GM21717 (cell line): ENCODE data around the gene GPR42.
A peak's percentile ranks its signal among the peaks of the same experiment; 100 is the strongest.
"Not testable (repeated sequence)": the region's sequence is repeated elsewhere in the genome, so short reads cannot be mapped to it uniquely, and the experiment has no call there.

Experiments used
- ATAC-seq: cut with Tn5 transposase; IDR thresholded peaks from one replicate; pipeline ENCODE4 v1.9.1; 2021; ENCODE audit warnings: mild to moderate bottlenecking, moderate library complexity; ENCODE audit not compliant: unreplicated experiment

Gene GPR42

DNA sequence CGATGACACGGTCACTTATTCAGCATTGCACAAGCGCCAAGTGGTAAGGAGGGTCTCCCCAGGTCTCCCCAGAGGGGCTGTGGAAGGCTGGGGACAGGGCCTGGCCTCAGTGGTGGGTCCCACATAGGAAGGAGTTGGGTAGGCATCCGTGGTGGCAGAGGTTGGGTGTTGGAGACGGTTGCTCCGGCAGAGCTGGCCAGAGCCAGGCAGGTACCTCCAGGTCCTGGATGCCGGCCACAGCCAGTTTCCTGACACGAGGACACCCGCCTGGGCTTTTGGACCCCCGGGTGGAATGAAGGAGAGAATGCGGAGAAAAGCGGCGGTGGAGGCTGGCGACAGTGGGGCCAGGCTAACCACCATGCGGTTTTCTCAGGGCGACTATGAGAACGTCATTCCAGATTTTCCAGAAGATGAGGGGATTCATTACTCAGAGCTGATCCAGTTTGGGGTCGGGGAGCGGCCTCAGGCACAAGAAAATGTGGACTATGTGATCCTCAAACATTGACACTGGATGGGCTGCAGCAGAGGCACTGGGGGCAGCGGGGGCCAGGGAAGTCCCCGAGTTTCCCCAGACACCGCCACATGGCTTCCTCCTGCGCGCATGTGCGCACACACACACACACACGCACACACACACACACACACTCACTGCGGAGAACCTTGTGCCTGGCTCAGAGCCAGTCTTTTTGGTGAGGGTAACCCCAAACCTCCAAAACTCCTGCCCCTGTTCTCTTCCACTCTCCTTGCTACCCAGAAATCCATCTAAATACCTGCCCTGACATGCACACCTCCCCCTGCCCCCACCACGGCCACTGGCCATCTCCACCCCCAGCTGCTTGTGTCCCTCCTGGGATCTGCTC lies 24.4 kb upstream of the GPR42 start:
- no peak for ATAC-seq

DNA sequence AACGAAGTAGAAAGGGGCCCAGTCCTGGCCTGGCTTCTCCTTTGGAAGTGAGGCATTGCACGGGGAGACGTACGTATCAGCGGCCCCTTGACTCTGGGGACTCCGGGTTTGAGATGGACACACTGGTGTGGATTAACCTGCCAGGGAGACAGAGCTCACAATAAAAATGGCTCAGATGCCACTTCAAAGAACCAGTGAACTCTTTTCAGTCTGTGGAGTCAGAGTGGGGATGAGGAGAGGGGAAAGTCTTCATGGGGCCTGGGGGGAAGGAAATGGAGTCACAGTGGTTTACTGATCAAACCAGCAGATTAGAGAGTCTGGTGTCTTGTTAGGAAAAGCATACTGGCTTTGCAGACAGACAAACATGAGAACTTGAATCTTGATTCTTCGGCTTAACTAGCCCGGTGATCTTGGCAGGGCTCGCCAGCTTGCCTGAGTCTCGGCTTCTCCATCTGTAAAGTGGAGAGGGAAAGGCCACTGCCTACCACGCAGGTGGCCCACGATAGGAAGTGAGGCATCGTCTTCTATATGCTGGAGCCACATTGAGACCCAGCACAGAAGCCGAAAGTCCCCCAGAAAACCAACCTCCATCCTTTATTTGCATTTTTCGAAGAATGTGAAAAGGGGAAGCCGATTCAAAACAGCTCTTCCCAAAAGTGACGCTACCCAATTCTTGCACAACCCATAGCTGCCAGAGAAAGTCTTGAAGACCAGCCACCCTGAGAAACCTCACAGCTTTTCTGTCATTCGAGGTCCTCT lies 23.5 kb upstream of the GPR42 start, which contains the start of gene FFAR1:
Gene FFAR1, plus strand, starts transcription at position 732 of the 759 bp plus-strand sequence. CDS start 3,650 bp downstream, outside the sequence.
- ATAC-seq: peak; percentile 44

DNA sequence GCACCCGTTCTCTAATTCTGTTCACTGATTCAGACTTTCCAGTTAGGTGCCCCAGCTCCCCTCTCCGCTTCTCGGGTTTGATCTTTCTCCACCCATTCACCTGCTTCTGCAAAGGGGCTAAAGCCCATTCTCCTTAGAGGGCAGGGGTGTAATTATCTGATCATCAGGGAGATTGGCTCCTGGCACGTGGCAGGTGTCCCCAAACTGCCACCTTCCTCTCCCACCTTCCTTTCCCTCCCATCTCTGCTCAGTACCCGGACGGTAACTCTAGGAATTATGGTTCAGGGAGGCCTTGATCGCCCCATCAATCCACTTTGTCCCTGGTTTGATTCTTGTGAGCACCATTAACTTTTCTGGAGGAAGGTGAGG lies 23.0 kb upstream of the GPR42 start:
- no peak for ATAC-seq

DNA sequence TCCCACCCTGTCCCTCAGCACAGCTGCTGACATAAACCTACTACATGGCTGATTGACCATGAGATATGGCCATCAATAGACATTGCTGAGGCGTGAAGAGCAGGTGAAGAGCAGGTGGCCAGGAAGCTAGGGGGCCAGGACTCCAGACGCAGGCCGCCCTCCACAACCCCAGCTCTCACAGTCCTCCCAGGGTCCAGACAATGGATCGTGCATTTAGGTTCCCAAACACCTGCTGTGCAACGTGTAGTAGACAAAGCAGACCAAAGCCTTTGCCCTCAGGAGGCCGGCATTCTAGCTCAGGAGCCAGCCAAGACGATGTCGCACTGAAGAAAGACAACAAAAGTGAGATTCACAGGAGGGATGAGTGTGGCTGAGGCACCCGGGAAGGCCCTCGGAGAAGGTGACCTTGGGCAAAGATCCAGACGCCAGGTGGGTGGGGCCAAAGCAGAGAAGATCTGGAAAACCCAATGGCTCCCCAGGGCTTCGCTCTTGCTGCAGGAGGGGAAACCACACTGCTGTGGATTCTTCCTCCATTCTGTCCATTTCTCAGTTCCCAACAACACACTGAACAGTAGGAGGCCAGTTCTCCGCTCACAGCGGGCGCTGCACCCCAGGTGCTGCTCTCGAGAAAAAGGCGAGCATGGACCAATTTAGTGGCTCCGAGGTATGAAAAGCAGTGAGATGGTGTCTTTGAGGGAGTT lies 21.8 kb upstream of the GPR42 start:
- no peak for ATAC-seq

DNA sequence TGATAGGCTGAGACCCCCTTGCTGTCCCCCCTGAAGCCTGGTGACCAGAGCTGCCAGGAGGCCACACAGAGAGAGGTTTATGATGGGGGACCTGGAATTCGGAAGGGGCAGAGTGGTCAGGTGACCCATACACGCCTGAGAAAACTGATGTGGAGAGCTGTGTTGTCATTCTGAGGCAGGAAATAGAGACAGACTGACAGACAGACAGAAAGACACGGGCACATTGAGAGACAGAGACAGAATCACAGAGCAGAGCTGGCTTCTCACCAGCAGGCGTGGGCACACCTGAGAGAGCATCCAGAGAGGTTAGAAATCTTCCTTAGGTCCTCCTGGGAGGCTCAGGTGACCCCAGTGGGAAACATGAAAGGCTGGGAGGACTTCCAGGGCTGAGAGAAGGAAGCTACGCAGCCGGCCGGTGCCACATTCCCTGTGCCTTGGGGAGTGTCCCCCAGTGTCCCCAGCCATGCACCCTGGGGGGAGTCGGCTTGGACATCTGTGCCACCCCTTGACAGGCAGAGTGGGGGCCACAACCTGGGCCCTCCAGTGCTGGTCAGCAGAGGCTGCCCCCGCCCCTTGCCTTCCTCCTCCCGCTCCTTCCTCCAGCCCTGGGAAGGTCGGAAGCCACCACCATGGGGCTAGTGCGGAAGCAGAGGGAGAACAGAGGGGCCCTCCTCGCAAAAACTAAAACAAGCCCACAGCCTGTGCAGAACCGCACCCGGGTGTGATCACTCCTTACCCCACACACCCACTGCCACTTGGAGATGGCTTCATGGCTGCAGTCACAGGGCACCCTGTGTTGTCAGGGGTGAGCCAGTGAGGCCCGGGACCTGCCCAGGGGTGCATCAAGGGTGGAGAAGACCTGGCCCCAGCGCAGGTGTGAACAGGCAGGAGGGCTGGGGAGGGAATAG lies 21.0 kb upstream of the GPR42 start:
- ATAC-seq: no peak

DNA sequence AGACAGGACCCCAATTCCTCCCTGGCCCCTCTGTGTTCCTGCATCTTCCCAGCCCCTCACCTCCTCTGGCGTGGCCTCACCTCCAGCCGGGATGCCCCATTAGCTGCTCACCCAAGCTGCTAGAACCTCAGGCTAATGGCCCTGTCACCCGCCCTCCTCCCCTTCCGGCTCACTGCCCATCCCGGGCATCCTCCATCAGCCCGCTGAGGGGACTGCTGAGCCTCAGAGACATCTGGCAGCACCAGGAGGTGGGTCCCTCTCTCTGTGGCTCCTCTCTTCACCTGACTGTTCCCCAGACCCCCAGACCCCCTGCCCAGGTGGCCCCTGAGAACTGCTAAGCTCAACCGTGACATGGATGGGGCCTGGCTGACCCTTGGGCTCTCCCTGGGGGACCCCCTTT lies 20.3 kb upstream of the GPR42 start:
- no peak for ATAC-seq

DNA sequence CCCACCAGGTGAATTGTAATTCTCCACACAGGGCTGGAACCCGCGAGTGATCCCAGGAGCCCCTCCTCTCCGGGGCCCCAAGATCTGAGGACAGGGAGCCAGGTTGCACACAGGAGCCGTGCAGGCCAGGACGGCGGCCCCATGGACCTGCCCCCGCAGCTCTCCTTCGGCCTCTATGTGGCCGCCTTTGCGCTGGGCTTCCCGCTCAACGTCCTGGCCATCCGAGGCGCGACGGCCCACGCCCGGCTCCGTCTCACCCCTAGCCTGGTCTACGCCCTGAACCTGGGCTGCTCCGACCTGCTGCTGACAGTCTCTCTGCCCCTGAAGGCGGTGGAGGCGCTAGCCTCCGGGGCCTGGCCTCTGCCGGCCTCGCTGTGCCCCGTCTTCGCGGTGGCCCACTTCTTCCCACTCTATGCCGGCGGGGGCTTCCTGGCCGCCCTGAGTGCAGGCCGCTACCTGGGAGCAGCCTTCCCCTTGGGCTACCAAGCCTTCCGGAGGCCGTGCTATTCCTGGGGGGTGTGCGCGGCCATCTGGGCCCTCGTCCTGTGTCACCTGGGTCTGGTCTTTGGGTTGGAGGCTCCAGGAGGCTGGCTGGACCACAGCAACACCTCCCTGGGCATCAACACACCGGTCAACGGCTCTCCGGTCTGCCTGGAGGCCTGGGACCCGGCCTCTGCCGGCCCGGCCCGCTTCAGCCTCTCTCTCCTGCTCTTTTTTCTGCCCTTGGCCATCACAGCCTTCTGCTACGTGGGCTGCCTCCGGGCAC lies 19.3 kb upstream of the GPR42 start:
- ATAC-seq: no peak

DNA sequence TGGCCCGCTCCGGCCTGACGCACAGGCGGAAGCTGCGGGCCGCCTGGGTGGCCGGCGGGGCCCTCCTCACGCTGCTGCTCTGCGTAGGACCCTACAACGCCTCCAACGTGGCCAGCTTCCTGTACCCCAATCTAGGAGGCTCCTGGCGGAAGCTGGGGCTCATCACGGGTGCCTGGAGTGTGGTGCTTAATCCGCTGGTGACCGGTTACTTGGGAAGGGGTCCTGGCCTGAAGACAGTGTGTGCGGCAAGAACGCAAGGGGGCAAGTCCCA lies 18.8 kb upstream of the GPR42 start:
- no peak for ATAC-seq

DNA sequence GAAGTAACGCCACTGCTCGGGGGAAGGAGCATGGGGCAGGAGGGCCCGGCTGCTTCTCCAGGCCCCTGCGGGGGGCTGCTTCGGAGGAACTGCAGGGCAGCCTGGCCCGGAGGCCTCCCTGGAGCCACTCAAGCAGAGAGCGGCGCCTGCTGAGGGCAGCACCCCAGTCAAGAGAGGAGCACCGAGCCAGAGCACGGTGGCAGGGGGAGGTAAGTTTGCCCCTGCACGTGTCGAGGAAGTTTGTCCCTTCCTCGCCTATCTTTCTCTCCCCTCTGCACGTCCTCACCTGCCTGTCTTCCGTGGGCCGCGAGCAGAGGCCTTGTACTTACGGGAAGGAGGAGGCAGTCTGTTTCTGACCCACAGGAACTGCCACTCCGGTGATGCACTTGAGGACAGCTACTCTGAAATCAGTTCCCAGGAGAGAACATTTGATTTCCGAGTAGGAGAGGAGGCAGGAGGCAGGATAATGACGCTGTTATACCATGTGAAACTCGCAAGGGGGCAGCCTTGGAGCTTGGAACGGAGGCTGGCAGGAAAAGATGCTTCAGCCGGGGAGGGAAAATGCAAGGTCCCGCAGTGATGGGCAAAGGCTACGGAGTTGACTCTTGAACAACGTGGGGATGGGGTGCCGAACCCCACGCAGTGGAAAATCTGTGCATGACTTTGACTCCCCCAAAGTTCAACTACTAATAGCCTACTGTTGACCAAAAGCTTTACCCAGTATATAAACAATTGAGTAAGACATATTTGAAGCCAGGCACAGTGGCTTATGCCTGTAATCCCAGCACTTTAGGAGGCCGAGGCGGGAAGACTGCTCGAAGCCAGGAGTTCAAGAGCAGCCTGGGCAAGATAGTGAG lies 18.2 kb upstream of the GPR42 start:
- no peak for ATAC-seq

DNA sequence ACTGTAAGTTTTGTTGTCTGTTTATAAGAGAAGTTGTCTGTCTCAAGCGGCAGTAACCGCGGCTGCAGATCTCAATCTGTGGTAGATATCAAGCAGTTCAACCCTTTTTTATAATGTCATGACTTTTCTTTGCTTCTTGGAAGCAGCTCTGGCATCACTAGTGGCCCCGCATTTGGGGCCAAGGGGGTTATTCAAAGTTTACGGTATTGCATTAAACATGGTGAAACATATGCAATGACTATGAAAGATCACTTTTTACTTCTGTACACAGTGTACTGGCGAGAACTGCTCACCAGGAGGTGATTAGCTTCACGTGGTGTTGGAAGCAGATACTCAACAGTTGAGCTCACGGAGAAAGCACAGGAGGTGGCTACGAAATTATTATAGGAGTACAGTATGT lies 17.2 kb upstream of the GPR42 start:
- ATAC-seq: no peak

DNA sequence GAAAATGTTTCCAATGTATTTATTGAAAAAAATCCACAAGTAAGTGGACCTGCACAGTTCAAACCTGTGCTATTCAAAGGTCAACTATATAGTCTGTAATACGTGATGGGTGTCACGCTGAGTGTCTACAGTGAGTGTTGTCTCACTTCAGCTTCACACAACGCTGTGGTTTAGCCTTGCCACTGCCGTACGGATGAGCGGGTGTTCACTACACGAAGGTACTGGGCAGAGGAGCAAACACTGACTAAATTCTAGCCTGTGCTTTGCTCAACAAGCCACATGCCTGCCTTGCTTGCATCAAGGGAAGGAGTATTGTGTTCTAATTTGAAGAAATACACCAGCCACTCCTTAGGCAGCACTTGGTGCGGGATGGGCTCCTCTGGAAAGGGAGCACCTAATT lies 16.0 kb upstream of the GPR42 start:
- no peak for ATAC-seq

DNA sequence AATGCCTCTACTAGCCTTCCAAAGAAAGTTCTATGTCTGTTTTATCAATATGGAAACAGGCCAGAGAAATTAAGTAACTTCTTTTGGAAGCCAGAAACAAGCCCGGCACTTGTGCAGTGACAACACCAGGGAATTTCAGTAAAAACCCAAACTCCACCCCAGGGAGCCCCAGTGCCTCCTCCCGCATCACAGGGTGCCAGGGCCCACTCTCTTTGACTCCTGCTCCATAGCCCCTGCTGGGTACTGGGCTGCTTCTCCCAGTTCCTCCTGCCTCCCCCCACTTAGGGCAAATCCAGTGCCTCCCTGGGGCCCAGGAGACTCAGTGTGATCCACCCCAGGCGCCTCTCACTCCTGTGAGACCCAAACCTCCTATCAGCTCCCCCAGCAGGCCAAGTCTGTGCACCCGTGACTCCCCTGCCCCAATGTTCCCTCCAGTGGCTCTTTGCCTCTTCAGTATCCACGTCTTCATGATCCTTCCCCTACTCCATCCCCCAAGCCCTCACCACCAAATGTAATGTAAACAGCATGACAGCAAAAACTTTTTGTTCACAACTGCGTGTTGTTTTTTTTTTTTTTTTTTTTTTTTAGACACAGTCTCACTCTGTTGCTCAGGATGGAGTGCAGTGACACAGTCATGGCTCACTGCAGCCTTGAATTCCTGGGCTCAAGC lies 14.9 kb upstream of the GPR42 start:
- no peak for ATAC-seq

DNA sequence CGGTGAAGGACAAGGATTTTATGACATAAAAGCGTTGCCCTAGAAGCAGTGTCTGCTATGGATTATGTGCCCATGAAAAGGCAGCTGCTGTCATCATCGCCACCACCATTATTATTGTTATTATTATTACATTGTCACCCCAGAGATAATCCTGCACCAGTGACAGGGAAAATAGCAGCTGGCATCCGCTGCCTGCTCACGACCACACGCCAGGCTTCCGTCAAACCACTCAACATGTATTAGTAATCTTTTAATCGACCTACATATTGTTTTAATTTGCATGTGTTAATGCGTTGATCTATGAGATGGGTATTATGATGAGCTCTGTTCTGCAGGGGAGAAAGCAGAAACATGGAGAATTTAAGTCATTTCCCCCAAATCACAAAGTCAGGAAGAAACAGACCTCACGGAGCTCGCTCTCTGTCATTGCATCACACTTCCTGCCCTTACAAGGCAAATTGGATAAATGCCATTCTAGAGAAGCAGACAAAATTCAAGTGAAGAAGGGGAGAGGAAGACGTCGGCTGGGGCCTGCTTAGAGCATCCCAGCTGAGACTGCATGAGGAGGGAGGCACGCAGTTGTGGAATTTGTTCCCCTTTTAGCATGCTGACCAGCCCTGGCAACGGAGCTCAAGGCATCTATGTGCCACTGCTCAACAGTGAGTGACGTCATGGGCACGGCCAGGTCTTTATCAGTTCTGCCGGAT lies 12.8 kb upstream of the GPR42 start, which contains the start of gene FFAR3:
Gene FFAR3, plus strand, starts transcription at position 594 of the 707 bp plus-strand sequence. CDS start 431 bp downstream, outside the sequence.
- ATAC-seq: no peak

DNA sequence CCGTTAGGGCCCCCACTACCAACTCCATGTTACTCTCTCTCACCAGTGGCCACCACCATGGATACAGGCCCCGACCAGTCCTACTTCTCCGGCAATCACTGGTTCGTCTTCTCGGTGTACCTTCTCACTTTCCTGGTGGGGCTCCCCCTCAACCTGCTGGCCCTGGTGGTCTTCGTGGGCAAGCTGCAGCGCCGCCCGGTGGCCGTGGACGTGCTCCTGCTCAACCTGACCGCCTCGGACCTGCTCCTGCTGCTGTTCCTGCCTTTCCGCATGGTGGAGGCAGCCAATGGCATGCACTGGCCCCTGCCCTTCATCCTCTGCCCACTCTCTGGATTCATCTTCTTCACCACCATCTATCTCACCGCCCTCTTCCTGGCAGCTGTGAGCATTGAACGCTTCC lies 12.0 kb upstream of the GPR42 start:
- not testable (repeated sequence) for ATAC-seq

DNA sequence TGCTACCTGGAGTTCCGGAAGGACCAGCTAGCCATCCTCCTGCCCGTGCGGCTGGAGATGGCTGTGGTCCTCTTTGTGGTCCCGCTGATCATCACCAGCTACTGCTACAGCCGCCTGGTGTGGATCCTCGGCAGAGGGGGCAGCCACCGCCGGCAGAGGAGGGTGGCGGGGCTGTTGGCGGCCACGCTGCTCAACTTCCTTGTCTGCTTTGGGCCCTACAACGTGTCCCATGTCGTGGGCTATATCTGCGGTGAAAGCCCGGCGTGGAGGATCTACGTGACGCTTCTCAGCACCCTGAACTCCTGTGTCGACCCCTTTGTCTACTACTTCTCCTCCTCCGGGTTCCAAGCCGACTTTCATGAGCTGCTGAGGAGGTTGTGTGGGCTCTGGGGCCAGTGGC lies 11.5 kb upstream of the GPR42 start:
- ATAC-seq: not testable (repeated sequence)

DNA sequence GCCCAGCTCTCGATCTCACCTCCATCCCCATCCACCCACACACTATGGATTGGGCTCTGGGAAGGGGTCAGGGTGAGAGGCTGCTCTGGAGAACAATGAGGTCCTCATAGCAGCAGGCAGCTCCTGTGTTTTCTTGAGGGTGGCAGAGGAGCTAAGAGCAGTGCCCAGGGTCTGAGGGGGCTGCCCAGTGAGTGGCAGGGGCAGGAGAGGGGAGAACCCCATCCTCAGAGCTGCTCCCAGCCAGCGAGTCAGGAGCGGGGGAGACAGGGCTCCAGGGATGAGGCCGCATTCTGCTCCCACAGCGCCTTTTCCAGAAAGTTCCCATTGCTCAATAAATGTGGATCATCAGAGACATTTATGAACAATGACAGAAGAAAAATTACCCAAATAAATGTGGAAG lies 10.8 kb upstream of the GPR42 start:
- not testable (repeated sequence) for ATAC-seq

DNA sequence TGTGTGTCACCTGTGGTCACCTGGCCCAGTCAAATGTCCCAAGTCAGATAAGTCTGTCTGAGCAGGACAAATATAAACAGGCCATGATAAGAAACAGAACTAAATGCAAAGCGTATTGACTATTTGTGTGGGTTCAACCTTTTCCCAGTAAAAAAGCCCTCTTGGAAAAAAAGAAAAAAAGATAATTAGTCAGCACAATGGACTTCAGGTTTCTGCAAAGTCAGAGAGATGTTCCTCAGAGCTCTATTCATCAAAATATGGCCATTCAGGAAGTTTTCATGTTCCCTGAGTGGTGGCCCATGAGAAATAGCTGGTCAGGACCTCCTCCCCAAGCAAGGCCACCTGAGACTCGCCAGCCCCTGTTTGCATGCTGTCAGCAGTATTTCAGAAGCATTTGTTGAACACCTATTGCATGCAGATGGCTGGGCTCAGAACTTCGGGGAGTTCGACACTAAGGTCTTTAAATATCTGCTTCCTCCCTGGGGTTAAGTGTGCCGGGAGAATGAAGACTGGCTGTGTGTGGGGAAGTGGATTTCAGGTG lies 9.9 kb upstream of the GPR42 start:
- ATAC-seq: no peak
